HG03558 (cell line): Measurements from ENCODE around the gene RSPO1.
"Not testable (repeated sequence)": the region's sequence is repeated elsewhere in the genome, so short reads cannot be mapped to it uniquely, and the experiment has no call there.

ENCODE experiments used
- ATAC-seq: cut with Tn5 transposase; IDR thresholded peaks from one replicate; pipeline ENCODE4 v1.9.1; 2021; ENCODE audit warnings: moderate number of reproducible peaks; ENCODE audit not compliant: unreplicated experiment; ENCODE audit errors: extremely low read depth

RSPO1 gene

GRCh38 chr1:37584544-37584943 lies 50.1 kb downstream of the RSPO1 start:
- not testable (repeated sequence) for ATAC-seq

GRCh38 chr1:37575692-37576091 lies 59.0 kb downstream of the RSPO1 start:
- no peak for ATAC-seq

DNA sequence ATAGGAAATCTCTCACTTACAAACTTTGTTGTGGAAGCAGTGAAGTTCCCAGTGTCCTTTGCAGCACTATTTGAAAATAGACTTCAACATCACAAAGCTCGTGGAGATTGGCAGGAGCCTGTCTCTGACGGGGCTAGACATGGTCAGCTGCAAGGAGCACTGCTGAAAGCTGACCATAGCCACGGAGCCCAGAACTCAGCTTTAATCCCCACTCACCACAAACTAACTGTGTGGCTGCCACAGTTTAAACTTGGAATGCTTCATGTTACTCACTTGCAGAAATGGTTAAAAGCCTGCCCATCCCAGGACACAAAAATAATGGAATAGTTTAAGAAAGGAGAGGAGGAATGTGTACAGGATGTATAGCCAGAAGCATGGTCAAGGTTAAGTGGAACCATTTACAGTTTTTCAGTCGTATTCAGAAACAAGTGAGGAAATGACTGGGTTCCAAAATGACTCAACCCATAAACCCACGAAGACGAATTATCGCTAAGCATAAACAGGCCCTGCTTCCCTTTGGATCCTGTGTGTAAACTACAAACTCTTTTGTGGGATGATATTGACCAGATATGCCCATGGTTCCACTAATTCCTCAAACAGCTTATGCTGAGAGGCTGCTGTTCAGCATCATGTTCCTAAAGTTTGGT lies 59.7 kb downstream of the RSPO1 start:
- no peak for ATAC-seq

DNA sequence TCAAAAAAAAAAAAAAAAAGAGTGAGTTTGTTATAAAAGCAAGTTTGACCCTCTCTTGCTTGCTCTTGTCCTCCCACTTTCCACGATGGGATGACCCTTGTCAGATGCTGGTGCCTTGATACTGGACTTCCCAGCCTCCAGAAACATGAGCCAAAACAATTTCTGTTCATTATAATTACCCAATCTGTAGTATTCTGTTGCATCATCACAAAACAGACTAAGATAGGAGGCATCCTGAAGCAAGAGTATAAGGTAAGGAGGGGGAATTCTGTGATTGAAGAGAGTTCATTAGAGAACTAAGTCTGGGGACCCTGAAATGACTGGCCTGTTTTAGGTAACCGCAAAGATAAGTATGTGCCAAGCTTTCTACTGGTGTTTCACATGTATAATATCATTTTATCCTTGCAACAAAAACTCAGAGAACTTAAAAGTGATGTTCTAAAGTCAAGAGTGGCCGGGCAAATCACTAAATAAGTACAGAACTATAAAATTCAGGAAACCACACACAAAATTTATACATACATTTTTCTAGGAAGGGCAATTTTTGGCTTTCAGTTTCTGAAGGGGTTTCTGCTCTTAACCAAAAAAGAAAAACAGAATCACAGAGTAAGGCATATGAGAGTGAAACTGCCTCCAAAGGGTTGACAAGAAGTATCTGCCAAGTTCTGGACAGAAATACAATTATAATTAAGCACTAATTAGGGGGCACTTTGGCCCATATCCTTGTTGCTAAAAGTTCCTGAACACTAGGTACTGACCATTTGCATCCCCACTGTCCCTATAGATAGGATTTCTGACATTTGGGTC lies 64.0 kb downstream of the RSPO1 start:
- no peak for ATAC-seq

DNA sequence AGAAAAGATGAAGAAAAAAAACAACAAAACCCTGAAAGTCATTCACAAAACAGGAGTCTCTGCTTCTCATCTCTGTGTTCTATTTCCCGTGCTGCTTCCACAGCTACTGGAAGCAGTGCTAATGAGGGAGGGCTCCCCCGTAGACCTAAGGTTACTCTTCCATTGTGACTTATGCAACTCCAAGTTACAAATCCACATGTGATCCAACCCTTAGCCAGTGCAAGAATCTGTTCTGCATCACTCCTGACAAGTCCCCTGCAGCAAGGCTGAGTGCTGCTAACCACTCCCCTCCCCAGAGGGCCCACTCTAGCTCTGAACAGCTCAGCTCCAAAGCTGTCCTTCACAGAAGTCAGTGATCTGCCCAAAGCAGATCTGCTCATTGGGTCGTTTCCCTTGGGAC lies 67.7 kb downstream of the RSPO1 start:
- ATAC-seq = no peak

DNA sequence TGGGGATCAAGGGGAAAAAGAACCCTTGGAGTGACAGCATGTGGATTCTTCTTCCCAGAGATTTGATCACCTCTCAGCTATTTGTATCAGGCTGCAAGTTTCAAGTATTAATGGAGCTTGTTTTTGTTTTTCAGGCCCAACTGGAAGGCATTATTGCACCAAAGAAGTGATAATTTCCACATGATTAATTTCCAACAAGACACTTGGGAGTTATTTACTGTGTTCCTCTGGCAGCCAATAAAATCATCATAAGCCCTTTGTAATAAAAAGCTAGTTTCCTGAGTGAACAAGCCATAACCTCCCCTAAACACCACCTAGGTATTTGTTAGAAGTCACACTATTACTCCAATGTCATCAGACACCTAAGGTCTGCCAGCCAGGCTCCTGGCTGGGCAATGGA lies 69.8 kb downstream of the RSPO1 start:
- no peak for ATAC-seq

GRCh38 chr1:37562984-37563383 lies 71.7 kb downstream of the RSPO1 start:
- no peak for ATAC-seq
